ENCODE results near the gene RSPRY1. TPM values are rescaled to one million over a fixed set of nuclear protein-coding genes. Genes with fewer than 3 reads are reported as not detected.

The RSPRY1 gene
- total and polyA plus RNA-seq, 2 of the 4 experiments (the other 2 are of a cell fraction) = 25.2 to 62.2 TPM

- ChIA-PET POLR2A (ENCODE audit: unreplicated experiment) (no interaction called here), CTCF (no interaction called here)
- H3K27me3 ChIP-seq (ENCODE audit: control insufficient read depth, insufficient read depth, low read length) = no peaks in the 10 kb centered on the region
- no peaks in the 10 kb centered on the region for H3K9me3 ChIP-seq (ENCODE audit: control insufficient read depth, insufficient read depth, low read length)
- no peak overlapping the region for H2AK5ac ChIP-seq (ENCODE audit: low read depth, low read length)
- in situ Hi-C loops (cut with MboI; ENCODE audit: low sequenced_read_pairs) = no loop called here
- BruUV-seq (replicated peaks) = no TSS peak
- no peak for TF ChIP-seq ELK1 (IDR thresholded peaks at IDR 0.05; ENCODE audit: borderline replicate concordance, low read depth, low read length)
- no peak for TF ChIP-seq RFX5 (IDR thresholded peaks at IDR 0.05; ENCODE audit: low read depth, low read length)
- no peak for TF ChIP-seq CEBPB (IDR thresholded peaks at IDR 0.05; ENCODE audit: low read depth, low read length)
- no peak for TF ChIP-seq BHLHE40 (IDR thresholded peaks at IDR 0.05; ENCODE audit: low read depth, low read length)
- no peak for TF ChIP-seq POLR2A (IDR thresholded peaks at IDR 0.05; ENCODE audit: low read depth, low read length)
- no peak overlapping the region for H3K27ac ChIP-seq (ENCODE audit: insufficient read depth, low read length)
- H2BK20ac ChIP-seq (ENCODE audit: low read depth, low read length) = no peak overlapping the region
- no peak overlapping the region for H4K8ac ChIP-seq (ENCODE audit: low read depth in 2 of 2, low read length in 2 of 2)
- H2AFZ ChIP-seq (replicated peaks; ENCODE audit: low read length, poor library complexity) = no peak overlapping the region
- WGBS, 2 experiments (ENCODE audit: extremely low coverage in 2 of 2, insufficient read length in 1 of 2) = 92% methylated on average over 5 of the region's 9 CpGs; no CpG with 5 or more reads in 1 of the 2 experiments
- H3K14ac ChIP-seq (replicated peaks; ENCODE audit: low read depth, low read length) = no peak overlapping the region
- H3K36me3 ChIP-seq (ENCODE audit: control insufficient read depth, insufficient read depth, low read length) = peaks cover 20% of the 10 kb centered on the region
- H3K4me1 ChIP-seq (ENCODE audit: control insufficient read depth, insufficient read depth, low read length) = peaks cover 8% of the 10 kb centered on the region
- H4K91ac ChIP-seq (ENCODE audit: insufficient read depth, low read depth, low read length) = no peak overlapping the region
- H3K23ac ChIP-seq (ENCODE audit: low read depth, low read length) = no peak overlapping the region
- no peak overlapping the region for H2BK15ac ChIP-seq (ENCODE audit: low read depth, low read length)
- intact Hi-C loops (cut with micrococcal nuclease) = no loop called here
- no peaks in the 10 kb centered on the region for H4K20me1 ChIP-seq (ENCODE audit: insufficient read depth, low read length)
- H3K79me1 ChIP-seq (ENCODE audit: low read depth in 1 of 2, low read length in 2 of 2) = peaks cover 0 to 4% of the 10 kb centered on the region in 2 experiments; a peak in 2 of 4 replicates
- H3K4ac ChIP-seq (ENCODE audit: low read depth, low read length) = no peak overlapping the region
- no peak overlapping the region for H3K4me2 ChIP-seq (ENCODE audit: low read depth, low read length)
- H4K5ac ChIP-seq (ENCODE audit: low read depth, low read length) = no peak overlapping the region
- DNase-seq = no peak
- no peak overlapping the region for H3K56ac ChIP-seq (ENCODE audit: extremely low read depth, insufficient read depth, low read length)
- no peak overlapping the region for H3K9ac ChIP-seq (ENCODE audit: low read depth, low read length)
- no peak overlapping the region for H2AK9ac ChIP-seq (replicated peaks; ENCODE audit: low read depth, low read length, poor library complexity)
- H2BK5ac ChIP-seq (ENCODE audit: low read depth, low read length, poor library complexity, severe bottlenecking) = no peak overlapping the region
- H3K18ac ChIP-seq (ENCODE audit: low read depth, low read length) = no peak overlapping the region
- dilution Hi-C loops (cut with HindIII; ENCODE audit: low sequenced_read_pairs, unreplicated experiment) = no loop called here
- H3K9me1 ChIP-seq (ENCODE audit: insufficient read depth, low read length) = peaks cover 7% of the 10 kb centered on the region
- ATAC-seq (ENCODE audit: low read depth) = no peak
- no peak overlapping the region for H2BK120ac ChIP-seq (ENCODE audit: low read depth, low read length)
- no peak overlapping the region for H3K4me3 ChIP-seq (ENCODE audit: insufficient read depth, low read depth, low read length)
Observed at GRCh38 chr16:57233944-57234706, 48.0 kb downstream of the RSPRY1 start.
